HepG2 (cell line): ENCODE data around the gene JPT1. TPM values are rescaled to one million over a fixed set of nuclear protein-coding genes. Genes with fewer than 3 reads are reported as not detected.

ENCODE experiments used
- ARNTL ChIP-seq: sonication (generic); formaldehyde crosslinking; IDR thresholded peaks from 2 replicates; pipeline ENCODE4 v1.4.0; 2020; ENCODE audit warnings: mild to moderate bottlenecking, missing genetic modification reagents
- CEBPB ChIP-seq: IDR thresholded peaks from 2 replicates; pipeline ENCODE4 v1.6.1; 2011; ENCODE audit warnings: low read depth, low read length, improper control_type of control experiment, borderline replicate concordance
- E2F2 ChIP-seq: sonication (generic); formaldehyde crosslinking; IDR thresholded peaks from 2 replicates; pipeline ENCODE4 v1.4.0; 2020; ENCODE audit warnings: missing genetic modification reagents, borderline replicate concordance
- ELF3 ChIP-seq: IDR thresholded peaks from 2 replicates; pipeline ENCODE4 v1.6.1; 2016; ENCODE audit warnings: missing genetic modification reagents, missing compliant biosample characterization
- HOXA5 ChIP-seq: sonication (generic); formaldehyde crosslinking; IDR thresholded peaks from 2 replicates; pipeline ENCODE4 v1.4.0; 2020; ENCODE audit warnings: missing genetic modification reagents
- MED1 ChIP-seq: sonication (generic); formaldehyde crosslinking; IDR thresholded peaks from 2 replicates; pipeline ENCODE4 v1.4.0; 2020; ENCODE audit warnings: missing genetic modification reagents
- NCOA1 ChIP-seq: sonication (generic); formaldehyde crosslinking; IDR thresholded peaks from 2 replicates; pipeline ENCODE4 v1.9.0; 2021; ENCODE audit warnings: missing genetic modification reagents
- NR2C2 ChIP-seq: sonication (generic); formaldehyde crosslinking; IDR thresholded peaks from 2 replicates; pipeline ENCODE4 v1.4.0; 2020; ENCODE audit warnings: missing genetic modification reagents, mild to moderate bottlenecking, moderate library complexity, borderline replicate concordance
- RARA ChIP-seq: IDR thresholded peaks from 2 replicates; pipeline ENCODE4 v1.6.1; 2016; ENCODE audit warnings: missing genetic modification reagents, missing compliant biosample characterization
- SATB2 ChIP-seq: sonication (generic); formaldehyde crosslinking; IDR thresholded peaks from 2 replicates; pipeline ENCODE4 v1.5.0; 2020; ENCODE audit warnings: missing genetic modification reagents
- SMC3 ChIP-seq: IDR thresholded peaks from 2 replicates; pipeline ENCODE4 v1.6.1; 2011; ENCODE audit warnings: low read length, improper control_type of control experiment
- SNAPC2 ChIP-seq: sonication (generic); formaldehyde crosslinking; IDR thresholded peaks from 2 replicates; pipeline ENCODE4 v1.8.1; 2022; ENCODE audit warnings: mild to moderate bottlenecking, missing genetic modification reagents
- TFDP1 ChIP-seq: IDR thresholded peaks from 2 replicates; pipeline ENCODE4 v1.6.1; 2016; ENCODE audit warnings: missing compliant biosample characterization, missing genetic modification reagents, borderline replicate concordance
- YEATS4 ChIP-seq: sonication (generic); formaldehyde crosslinking; IDR thresholded peaks from 2 replicates; pipeline ENCODE4 v1.4.0; 2020; ENCODE audit warnings: missing genetic modification reagents, borderline replicate concordance
- ZFY ChIP-seq: sonication (generic); formaldehyde crosslinking; IDR thresholded peaks from 2 replicates; pipeline ENCODE4 v1.4.0; 2020; ENCODE audit warnings: missing genetic modification reagents
- ZNF136 ChIP-seq: sonication (generic); formaldehyde crosslinking; IDR thresholded peaks from 2 replicates; pipeline ENCODE4 v1.8.1; 2022; ENCODE audit warnings: low read depth, mild to moderate bottlenecking, moderate library complexity, missing genetic modification reagents
- ZNF143 ChIP-seq: sonication (generic); formaldehyde crosslinking; IDR thresholded peaks from 2 replicates; pipeline ENCODE4 v1.4.0; 2020; ENCODE audit warnings: missing genetic modification reagents
- ZNF275 ChIP-seq: sonication (generic); formaldehyde crosslinking; IDR thresholded peaks from 2 replicates; pipeline ENCODE4 v1.8.0; 2022; ENCODE audit warnings: missing genetic modification reagents, mild to moderate bottlenecking, inconsistent platforms, borderline replicate concordance
- ZNF687 ChIP-seq: sonication (generic); formaldehyde crosslinking; IDR thresholded peaks from 2 replicates; pipeline ENCODE4 v1.5.1; 2020; ENCODE audit warnings: mild to moderate bottlenecking, missing genetic modification reagents, moderate library complexity
- polyA plus RNA-seq, 8 experiments: library from polyadenylated mRNA; depleted of rRNA in 3 of 8; stranded (reverse) in 7 of 8; unstranded in 1 of 8; fragments of >200 nt; fragmentation: Illumina TruSeq in 4 of 8; extraction: Trizol in 4 of 8; gene quantifications; 2 replicates each; pipeline versions ENCODE4 v1.2.1 to v1.2.3, GENCODE V29; 2011 to 2016; ENCODE audit warnings: low read depth in 4 of 8, missing spikeins in 1 of 8, mixed read lengths in 1 of 8; ENCODE audit not compliant: insufficient read depth in 1 of 8
- total RNA-seq, 5 experiments: library from RNA; depleted of rRNA; stranded (reverse); fragments of >200 nt; fragmentation: Illumina TruSeq; extraction: Trizol; gene quantifications; 2 replicates each; pipeline ENCODE4 v1.2.3, GENCODE V29; 2016; ENCODE audit warnings: low read depth in 1 of 5
- TF ChIP-seq, protein P1 (sequence below): sonication (generic); formaldehyde crosslinking; conservative IDR thresholded peaks from 2 replicates; pipeline ENCODE4 v1.4.0; 2020; ENCODE audit warnings: missing genetic modification reagents

JPT1 gene
- total and polyA plus RNA-seq, 2 of the 13 experiments (the other 11 are each of a cell fraction or from before 2014, with no cell fraction given): 43.3 to 256 TPM

DNA sequence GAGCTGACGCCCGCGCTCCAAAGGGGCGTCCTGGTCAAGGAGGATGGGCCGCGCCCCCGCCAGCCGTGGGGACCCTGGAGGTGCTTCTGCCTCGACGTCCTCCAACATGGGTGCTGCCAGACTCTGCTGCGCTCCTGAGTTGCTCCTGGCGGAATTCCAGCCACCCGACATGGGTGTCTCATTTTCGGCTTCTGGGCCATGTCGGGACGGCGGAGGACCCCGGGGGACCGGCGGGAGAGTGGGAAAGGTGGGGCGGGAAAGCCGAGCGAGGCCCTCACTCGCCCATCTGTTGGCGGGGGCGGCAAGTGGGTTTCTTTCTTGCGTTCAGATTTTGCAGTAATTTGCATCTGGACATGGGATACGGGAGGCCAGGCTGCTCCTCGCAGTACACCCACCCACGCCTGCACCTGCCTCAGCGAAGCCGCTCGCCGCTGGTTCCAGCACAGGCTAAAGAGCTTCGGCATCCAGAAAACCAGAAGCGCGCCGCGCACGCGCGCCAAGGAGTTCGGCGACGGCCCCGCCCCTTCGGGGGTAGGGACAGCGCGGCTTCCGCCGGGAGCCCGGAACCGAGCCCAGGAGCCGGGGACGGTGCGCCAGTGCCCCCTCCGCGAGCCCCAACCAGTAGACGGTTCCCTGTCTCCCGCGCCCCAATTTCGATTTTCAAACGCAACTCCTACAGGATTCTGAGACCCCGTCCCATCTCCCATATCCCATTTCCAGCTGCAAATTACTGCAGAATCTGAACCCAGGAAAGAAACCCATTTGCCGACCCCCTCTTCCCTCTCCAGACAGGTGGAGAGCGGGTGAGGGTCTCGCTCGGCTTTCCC is 44.7 kb downstream of the JPT1 start, which contains the start of gene ARMC7 (continued):
- TF ChIP-seq ZNF687 (CRISPR knock-in tag): peak; percentile 95
- TF ChIP-seq ARNTL (CRISPR knock-in tag): no peak; the same call in 1 of the 2 replicates
- peak; percentile 81; the same call in 1 of the 2 replicates for TF ChIP-seq ZNF275 (CRISPR knock-in tag)
- peak; percentile 53 for TF ChIP-seq MED1 (CRISPR knock-in tag)
- peak; percentile 71 for TF ChIP-seq ZFY (CRISPR knock-in tag)
- peak; percentile 17; the same call in 1 of the 2 replicates for TF ChIP-seq YEATS4 (CRISPR knock-in tag)
- no peak for TF ChIP-seq RARA (CRISPR knock-in tag)
- TF ChIP-seq TFDP1 (CRISPR knock-in tag): peak; percentile 77; the same call in 1 of the 2 replicates
- peak; percentile 41 for TF ChIP-seq ELF3
- no peak; the same call in 1 of the 2 replicates for TF ChIP-seq SATB2 (CRISPR knock-in tag)
- no peak for TF ChIP-seq CEBPB
- 0 out of 2 replicates have a peak, but pooled peaks have one; percentile 54 for TF ChIP-seq ZNF136 (CRISPR knock-in tag)
- TF ChIP-seq SMC3: no peak
- TF ChIP-seq NR2C2: peak; percentile 46; the same call in 1 of the 2 replicates
- peak; percentile 37; the same call in 1 of the 2 replicates for TF ChIP-seq ZNF143 (CRISPR knock-in tag)
- TF ChIP-seq E2F2: no peak
- no peak for TF ChIP-seq SNAPC2 (CRISPR knock-in tag)
- TF ChIP-seq, protein P1, sequence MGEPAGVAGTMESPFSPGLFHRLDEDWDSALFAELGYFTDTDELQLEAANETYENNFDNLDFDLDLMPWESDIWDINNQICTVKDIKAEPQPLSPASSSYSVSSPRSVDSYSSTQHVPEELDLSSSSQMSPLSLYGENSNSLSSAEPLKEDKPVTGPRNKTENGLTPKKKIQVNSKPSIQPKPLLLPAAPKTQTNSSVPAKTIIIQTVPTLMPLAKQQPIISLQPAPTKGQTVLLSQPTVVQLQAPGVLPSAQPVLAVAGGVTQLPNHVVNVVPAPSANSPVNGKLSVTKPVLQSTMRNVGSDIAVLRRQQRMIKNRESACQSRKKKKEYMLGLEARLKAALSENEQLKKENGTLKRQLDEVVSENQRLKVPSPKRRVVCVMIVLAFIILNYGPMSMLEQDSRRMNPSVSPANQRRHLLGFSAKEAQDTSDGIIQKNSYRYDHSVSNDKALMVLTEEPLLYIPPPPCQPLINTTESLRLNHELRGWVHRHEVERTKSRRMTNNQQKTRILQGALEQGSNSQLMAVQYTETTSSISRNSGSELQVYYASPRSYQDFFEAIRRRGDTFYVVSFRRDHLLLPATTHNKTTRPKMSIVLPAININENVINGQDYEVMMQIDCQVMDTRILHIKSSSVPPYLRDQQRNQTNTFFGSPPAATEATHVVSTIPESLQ: no peak
- peak; percentile 81 for TF ChIP-seq NCOA1
- peak; percentile 73; the same call in 1 of the 2 replicates for TF ChIP-seq HOXA5 (CRISPR knock-in tag)
